ENCODE data around the gene RNF7. TPM values are rescaled to one million over a fixed set of nuclear protein-coding genes. Genes with fewer than 3 reads are reported as not detected.

The RNF7 gene
- total RNA-seq, 4 donors from 2014 or later: 92.1 to 113 (median 106) TPM

GRCh38 chr3:141789281-141789680 lies 51.2 kb downstream of the RNF7 start:
- TF ChIP-seq CTCF (IDR thresholded peaks at IDR 0.05 in 4 of 5, conservative IDR thresholded peaks at IDR 0.05 in 1 of 5) (no peak), POLR2A (IDR thresholded peaks at IDR 0.05) (no peak)
- Histone ChIP-seq H3K4me1 (no peaks in the 10 kb centered on the region), H3K27ac (no peak overlapping the region), H3K9me3 (no peaks in the 10 kb centered on the region), H3K4me3 (no peak overlapping the region), H3K27me3 (no peaks in the 10 kb centered on the region), H3K36me3 (no peaks in the 10 kb centered on the region)
- DNase-seq: no peak
- in situ Hi-C loops (cut with MboI; ENCODE audit: low sequenced_read_pairs in 4 of 4) (no loop called here), intact Hi-C loops (cut with DNase I; ENCODE audit: low total_unique reads) (no loop called here)
- no peak for ATAC-seq

GRCh38 chr3:141790171-141790570 lies 52.1 kb downstream of the RNF7 start:
- H3K27me3 ChIP-seq: no peaks in the 10 kb centered on the region
- DNase-seq (no peak), ATAC-seq (no peak)
- in situ Hi-C loops (cut with MboI; ENCODE audit: low sequenced_read_pairs in 4 of 4) (no loop called here), intact Hi-C loops (cut with DNase I; ENCODE audit: low total_unique reads) (no loop called here)
- H3K27ac ChIP-seq: no peak overlapping the region
- no peaks in the 10 kb centered on the region for H3K4me1 ChIP-seq
- no peak overlapping the region for H3K4me3 ChIP-seq
- no peak for TF ChIP-seq CTCF (IDR thresholded peaks at IDR 0.05 in 4 of 5, conservative IDR thresholded peaks at IDR 0.05 in 1 of 5)
- no peak for TF ChIP-seq POLR2A (IDR thresholded peaks at IDR 0.05)
- H3K9me3 ChIP-seq: no peaks in the 10 kb centered on the region
- H3K36me3 ChIP-seq: no peaks in the 10 kb centered on the region

- in situ Hi-C loops (cut with MboI; ENCODE audit: low sequenced_read_pairs in 4 of 4): no loop called here
- DNase-seq (no peak), ATAC-seq (no peak)
- TF ChIP-seq CTCF (IDR thresholded peaks at IDR 0.05 in 4 of 5, conservative IDR thresholded peaks at IDR 0.05 in 1 of 5) (no peak), POLR2A (IDR thresholded peaks at IDR 0.05) (no peak)
- intact Hi-C loops (cut with DNase I; ENCODE audit: low total_unique reads): no loop called here
- no peaks in the 10 kb centered on the region for H3K36me3 ChIP-seq
- H3K4me1 ChIP-seq: peaks cover 6 to 7% of the 10 kb centered on the region in 2 donors
- H3K4me3 ChIP-seq: no peak overlapping the region
- no peaks in the 10 kb centered on the region for H3K27me3 ChIP-seq
- no peak overlapping the region for H3K27ac ChIP-seq
- H3K9me3 ChIP-seq: no peaks in the 10 kb centered on the region
Measured at GRCh38 chr3:141792495-141792894, 54.4 kb downstream of the RNF7 start.

- H3K27ac ChIP-seq: no peak overlapping the region
- TF ChIP-seq CTCF (IDR thresholded peaks at IDR 0.05 in 4 of 5, conservative IDR thresholded peaks at IDR 0.05 in 1 of 5) (no peak), POLR2A (IDR thresholded peaks at IDR 0.05) (no peak)
- H3K27me3 ChIP-seq: no peaks in the 10 kb centered on the region
- ATAC-seq: no peak
- H3K9me3 ChIP-seq: no peaks in the 10 kb centered on the region
- intact Hi-C loops (cut with DNase I; ENCODE audit: low total_unique reads): no loop called here
- H3K4me3 ChIP-seq: no peak overlapping the region
- in situ Hi-C loops (cut with MboI; ENCODE audit: low sequenced_read_pairs in 4 of 4): no loop called here
- H3K4me1 ChIP-seq: peaks cover 7 to 15% of the 10 kb centered on the region in 2 donors
- no peak for DNase-seq
- H3K36me3 ChIP-seq: no peaks in the 10 kb centered on the region
Measured at GRCh38 chr3:141793476-141794260, 55.6 kb downstream of the RNF7 start.
